22Rv1 (cell line): ENCODE measurements around the gene MOV10L1.

ENCODE experiments used
- ZFX ChIP-seq: fragments of 450-650 bp; IDR thresholded peaks from 2 replicates; pipeline ENCODE4 v1.6.1; 2017; ENCODE audit warnings: antibody characterized with exemption, borderline replicate concordance
- TF ChIP-seq, protein P1 (sequence below): fragments of 450-650 bp; IDR thresholded peaks from 2 replicates; pipeline ENCODE4 v1.5.1; 2017; ENCODE audit warnings: mild to moderate bottlenecking

DNA sequence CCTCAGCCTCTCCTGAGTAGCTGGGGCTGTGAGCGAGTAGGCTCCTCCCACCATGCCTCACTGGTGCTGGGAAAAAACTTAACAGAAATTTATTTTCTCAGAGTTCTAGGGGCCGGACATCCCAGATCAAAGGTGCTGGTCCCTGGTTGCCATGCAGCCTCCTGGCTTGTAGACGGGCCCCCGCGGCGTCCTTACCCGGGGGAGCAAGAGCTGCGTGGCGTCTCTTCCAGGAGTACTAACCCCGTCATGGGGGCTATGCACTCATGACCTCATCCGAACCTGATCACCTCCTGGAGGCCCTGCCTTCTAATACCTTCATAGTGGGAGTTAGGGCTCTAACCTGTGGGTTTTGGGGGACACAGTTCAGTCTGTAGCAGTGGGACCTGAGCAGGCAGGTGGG, 98.5 kb downstream of the MOV10L1 start:
- TF ChIP-seq, protein P1, sequence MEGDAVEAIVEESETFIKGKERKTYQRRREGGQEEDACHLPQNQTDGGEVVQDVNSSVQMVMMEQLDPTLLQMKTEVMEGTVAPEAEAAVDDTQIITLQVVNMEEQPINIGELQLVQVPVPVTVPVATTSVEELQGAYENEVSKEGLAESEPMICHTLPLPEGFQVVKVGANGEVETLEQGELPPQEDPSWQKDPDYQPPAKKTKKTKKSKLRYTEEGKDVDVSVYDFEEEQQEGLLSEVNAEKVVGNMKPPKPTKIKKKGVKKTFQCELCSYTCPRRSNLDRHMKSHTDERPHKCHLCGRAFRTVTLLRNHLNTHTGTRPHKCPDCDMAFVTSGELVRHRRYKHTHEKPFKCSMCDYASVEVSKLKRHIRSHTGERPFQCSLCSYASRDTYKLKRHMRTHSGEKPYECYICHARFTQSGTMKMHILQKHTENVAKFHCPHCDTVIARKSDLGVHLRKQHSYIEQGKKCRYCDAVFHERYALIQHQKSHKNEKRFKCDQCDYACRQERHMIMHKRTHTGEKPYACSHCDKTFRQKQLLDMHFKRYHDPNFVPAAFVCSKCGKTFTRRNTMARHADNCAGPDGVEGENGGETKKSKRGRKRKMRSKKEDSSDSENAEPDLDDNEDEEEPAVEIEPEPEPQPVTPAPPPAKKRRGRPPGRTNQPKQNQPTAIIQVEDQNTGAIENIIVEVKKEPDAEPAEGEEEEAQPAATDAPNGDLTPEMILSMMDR = no peak
- no peak for TF ChIP-seq ZFX
